HepG2 (cell line): ENCODE data around the gene SCAMP3. TPM values are rescaled to one million over a fixed set of nuclear protein-coding genes. Genes with fewer than 3 reads are reported as not detected.

Experiments
- BHLHE40 ChIP-seq: IDR thresholded peaks from 2 replicates; pipeline ENCODE4 v1.6.1; 2011; ENCODE audit warnings: low read length, improper control_type of control experiment
- E2F1 ChIP-seq: sonication (generic); formaldehyde crosslinking; IDR thresholded peaks from 2 replicates; pipeline ENCODE4 v1.5.0; 2020; ENCODE audit warnings: missing genetic modification reagents
- MAZ ChIP-seq, 2 experiments: sonication (generic) in 1 of 2; formaldehyde crosslinking in 1 of 2; IDR thresholded peaks; 2 replicates each; pipeline versions ENCODE4 v1.5.0 to v1.6.1; 2012 to 2020; ENCODE audit warnings: low read depth in 2 of 2, mild to moderate bottlenecking in 2 of 2, borderline replicate concordance in 1 of 2, improper control_type of control experiment in 1 of 2, low read length in 1 of 2, missing genetic modification reagents in 1 of 2, moderate library complexity in 1 of 2
- SOX5 ChIP-seq: IDR thresholded peaks from 2 replicates; pipeline ENCODE4 v1.6.1; 2016; ENCODE audit warnings: borderline replicate concordance
- TAF15 ChIP-seq: fragments of 200-400 bp; formaldehyde crosslinking; IDR thresholded peaks from one replicate; pipeline ENCODE4 v1.6.1; 2018; ENCODE audit warnings: mild to moderate bottlenecking, low read depth, low read length; ENCODE audit not compliant: poor library complexity, severe bottlenecking
- ZBTB10 ChIP-seq: sonication (generic); formaldehyde crosslinking; IDR thresholded peaks from 2 replicates; pipeline ENCODE4 v1.4.0; 2020; ENCODE audit warnings: missing genetic modification reagents, borderline replicate concordance
- ZBTB40 ChIP-seq, 2 experiments: fragments of 450-650 bp in 1 of 2; sonication (generic) in 1 of 2; formaldehyde crosslinking in 1 of 2; IDR thresholded peaks; 2 replicates each; pipeline versions ENCODE4 v1.6.1 to v1.8.0; 2016 to 2022; ENCODE audit warnings: antibody characterized with exemption in 1 of 2, mild to moderate bottlenecking in 1 of 2, missing genetic modification reagents in 1 of 2
- ZNF280B ChIP-seq: sonication (generic); formaldehyde crosslinking; IDR thresholded peaks from 2 replicates; pipeline ENCODE4 v1.5.0; 2020; ENCODE audit warnings: missing genetic modification reagents, mild to moderate bottlenecking, borderline replicate concordance
- ZNF331 ChIP-seq: sonication (generic); formaldehyde crosslinking; IDR thresholded peaks from 2 replicates; pipeline ENCODE4 v1.4.0; 2020; ENCODE audit warnings: missing genetic modification reagents
- ZSCAN21 ChIP-seq: sonication (generic); formaldehyde crosslinking; IDR thresholded peaks from 2 replicates; pipeline ENCODE4 v1.8.0; 2022; ENCODE audit warnings: mild to moderate bottlenecking, missing genetic modification reagents, moderate library complexity, borderline replicate concordance
- polyA plus RNA-seq, 8 experiments: library from polyadenylated mRNA; depleted of rRNA in 3 of 8; stranded (reverse) in 7 of 8; unstranded in 1 of 8; fragments of >200 nt; fragmentation: Illumina TruSeq in 4 of 8; extraction: Trizol in 4 of 8; gene quantifications; 2 replicates each; pipeline versions ENCODE4 v1.2.1 to v1.2.3, GENCODE V29; 2011 to 2016; ENCODE audit warnings: low read depth in 4 of 8, missing spikeins in 1 of 8, mixed read lengths in 1 of 8; ENCODE audit not compliant: insufficient read depth in 1 of 8
- total RNA-seq, 5 experiments: library from RNA; depleted of rRNA; stranded (reverse); fragments of >200 nt; fragmentation: Illumina TruSeq; extraction: Trizol; gene quantifications; 2 replicates each; pipeline ENCODE4 v1.2.3, GENCODE V29; 2016; ENCODE audit warnings: low read depth in 1 of 5

The SCAMP3 gene
- total and polyA plus RNA-seq, 2 of the 13 experiments (the other 11 are each of a cell fraction or from before 2014, with no cell fraction given): 46.8 to 83.3 TPM

GRCh38 chr1:155250633-155251449 lies 11.3 kb downstream of the SCAMP3 start (continued):
- TF ChIP-seq BHLHE40 (no peak), E2F1 (CRISPR knock-in tag) (0 out of 2 replicates have a peak, but pooled peaks have one; percentile 13), ZBTB40 (IDR thresholded peaks at IDR 0.05) (no peak), ZBTB40 (CRISPR knock-in tag; IDR thresholded peaks at IDR 0.05) (peak; percentile 8; the same call in 1 of the 2 replicates), ZBTB10 (CRISPR knock-in tag) (0 out of 2 replicates have a peak, but pooled peaks have one; percentile 41), TAF15 (peak; percentile 48), ZNF331 (CRISPR knock-in tag) (peak; percentile 41; the same call in 1 of the 2 replicates), MAZ (IDR thresholded peaks at IDR 0.05; ENCODE audit: borderline replicate concordance, low read depth, low read length) (peak; percentile 38; the same call in 1 of the 2 replicates), MAZ (CRISPR knock-in tag; IDR thresholded peaks at IDR 0.05; ENCODE audit: low read depth) (peak; percentile 41; the same call in 1 of the 2 replicates), SOX5 (CRISPR knock-in tag) (peak; percentile 45; the same call in 1 of the 2 replicates), ZSCAN21 (peak; percentile 47; the same call in 1 of the 2 replicates), ZNF280B (CRISPR knock-in tag) (peak; percentile 20; the same call in 1 of the 2 replicates)
